NCI-H345 (cell line): ENCODE measurements around the gene MUC5AC.
"Not testable (repeated sequence)": the region's sequence is repeated elsewhere in the genome, so short reads cannot be mapped to it uniquely, and the experiment has no call there.

ENCODE experiments used
- DNase-seq: peaks from one replicate; lab custom pipeline; 2025; lab: John Stamatoyannopoulos, UW

Gene MUC5AC

GRCh38 chr11:1237128-1237580 lies 79.4 kb downstream of the MUC5AC start:
- DNase-seq, result no peak

DNA sequence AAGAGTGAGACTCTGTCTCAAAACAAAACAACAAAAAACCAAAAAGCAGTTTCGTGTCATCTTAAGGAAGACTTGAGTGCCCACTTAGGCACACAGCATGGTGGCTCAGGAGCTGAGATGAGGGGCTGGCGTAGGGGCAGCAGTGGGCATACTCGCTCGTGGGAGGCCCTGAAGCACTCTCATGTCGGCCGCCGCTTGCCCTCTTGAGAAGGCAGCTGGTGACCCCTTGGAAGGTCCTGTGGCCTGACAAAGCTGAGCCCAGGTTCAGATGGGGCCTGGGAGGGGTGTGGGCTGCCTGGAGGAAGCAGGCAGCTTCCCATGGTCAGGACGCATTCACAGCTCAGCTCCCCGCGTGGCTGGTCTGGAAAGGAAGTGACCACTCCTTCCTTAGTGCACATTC lies 80.1 kb downstream of the MUC5AC start:
- DNase-seq, result no peak

GRCh38 chr11:1238767-1239595 lies 81.2 kb downstream of the MUC5AC start:
- DNase-seq, result no peak

- DNase-seq, result no peak
These were observed 81.9 kb downstream of the MUC5AC start for GRCh38 chr11:1239596-1240205.

- no peak for DNase-seq
These were observed 83.0 kb downstream of the MUC5AC start for GRCh38 chr11:1240771-1241170.

DNA sequence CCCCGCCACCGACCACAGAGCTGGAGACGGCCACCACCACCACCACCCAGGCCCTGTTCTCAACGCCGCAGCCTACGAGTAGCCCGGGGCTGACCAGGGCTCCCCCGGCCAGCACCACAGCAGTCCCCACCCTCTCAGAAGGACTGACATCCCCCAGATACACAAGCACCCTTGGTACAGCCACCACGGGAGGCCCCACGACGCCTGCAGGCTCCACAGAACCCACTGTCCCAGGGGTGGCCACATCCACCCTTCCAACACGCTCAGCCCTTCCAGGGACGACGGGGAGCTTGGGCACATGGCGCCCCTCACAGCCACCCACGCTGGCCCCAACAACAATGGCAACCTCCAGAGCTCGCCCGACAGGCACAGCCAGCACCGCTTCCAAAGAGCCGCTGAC lies 84.0 kb downstream of the MUC5AC start:
- DNase-seq, result no peak

- DNase-seq, result no peak
These were observed 84.5 kb downstream of the MUC5AC start for GRCh38 chr11:1242289-1242688.

- DNase-seq, result not testable (repeated sequence)
These were observed 85.0 kb downstream of the MUC5AC start for GRCh38 chr11:1242751-1243150.

- not testable (repeated sequence) for DNase-seq
These were observed 85.8 kb downstream of the MUC5AC start for GRCh38 chr11:1243521-1243920.

GRCh38 chr11:1244557-1244956 lies 86.8 kb downstream of the MUC5AC start:
- DNase-seq, result not testable (repeated sequence)

DNA sequence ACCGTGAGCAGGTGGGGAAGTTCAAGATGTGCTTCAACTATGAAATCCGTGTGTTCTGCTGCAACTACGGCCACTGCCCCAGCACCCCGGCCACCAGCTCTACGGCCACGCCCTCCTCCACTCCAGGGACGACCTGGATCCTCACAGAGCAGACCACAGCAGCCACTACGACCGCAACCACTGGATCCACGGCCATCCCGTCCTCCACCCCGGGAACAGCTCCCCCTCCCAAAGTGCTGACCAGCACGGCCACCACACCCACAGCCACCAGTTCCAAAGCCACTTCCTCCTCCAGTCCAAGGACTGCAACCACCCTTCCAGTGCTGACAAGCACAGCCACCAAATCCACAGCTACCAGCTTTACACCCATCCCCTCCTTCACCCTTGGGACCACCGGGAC lies 88.0 kb downstream of the MUC5AC start:
- not testable (repeated sequence) for DNase-seq

DNA sequence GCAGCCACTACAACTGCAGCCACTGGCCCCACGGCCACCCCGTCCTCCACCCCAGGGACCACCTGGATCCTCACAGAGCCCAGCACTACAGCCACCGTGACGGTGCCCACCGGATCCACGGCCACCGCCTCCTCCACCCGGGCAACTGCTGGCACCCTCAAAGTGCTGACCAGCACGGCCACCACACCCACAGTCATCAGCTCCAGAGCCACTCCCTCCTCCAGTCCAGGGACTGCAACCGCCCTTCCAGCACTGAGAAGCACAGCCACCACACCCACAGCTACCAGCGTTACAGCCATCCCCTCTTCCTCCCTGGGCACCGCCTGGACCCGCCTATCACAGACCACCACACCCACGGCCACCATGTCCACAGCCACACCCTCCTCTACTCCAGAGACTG lies 88.5 kb downstream of the MUC5AC start:
- not testable (repeated sequence) for DNase-seq

- not testable (repeated sequence) for DNase-seq
These were observed 89.3 kb downstream of the MUC5AC start for GRCh38 chr11:1247026-1247425.

- DNase-seq, result not testable (repeated sequence)
These were observed 91.2 kb downstream of the MUC5AC start for GRCh38 chr11:1248951-1249350.

DNA sequence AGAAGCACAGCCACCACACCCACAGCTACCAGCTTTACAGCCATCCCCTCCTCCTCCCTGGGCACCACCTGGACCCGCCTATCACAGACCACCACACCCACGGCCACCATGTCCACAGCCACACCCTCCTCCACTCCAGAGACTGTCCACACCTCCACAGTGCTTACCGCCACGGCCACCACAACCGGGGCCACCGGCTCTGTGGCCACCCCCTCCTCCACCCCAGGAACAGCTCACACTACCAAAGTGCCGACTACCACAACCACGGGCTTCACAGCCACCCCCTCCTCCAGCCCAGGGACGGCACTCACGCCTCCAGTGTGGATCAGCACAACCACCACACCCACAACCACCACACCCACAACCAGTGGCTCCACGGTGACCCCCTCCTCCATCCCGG lies 92.7 kb downstream of the MUC5AC start:
- not testable (repeated sequence) for DNase-seq
